Omental fat pad (tissue), 4 donors: ENCODE data around the gene WDCP. TPM values are rescaled to one million over a fixed set of nuclear protein-coding genes. Genes with fewer than 3 reads are reported as not detected.
A peak's percentile ranks its signal among the peaks of the same experiment; 100 is the strongest.
"Not testable (repeated sequence)": the region's sequence is repeated elsewhere in the genome, so short reads cannot be mapped to it uniquely, and the experiment has no call there.

Experiments
- ATAC-seq: fragments of 150-250 bp; one replicate; pipeline ENCODE4 v1.9.1; 2016; ENCODE audit warnings: mild to moderate bottlenecking, moderate library complexity; ENCODE audit not compliant: low FRiP score
- DNase-seq: peaks from one replicate; pipeline ENCODE4 v3.0.0-alpha.2; 2019; ENCODE audit warnings: low spot score
- CTCF ChIP-seq, 3 donors: fragments of 450-650 bp; IDR thresholded peaks; one replicate each; pipeline ENCODE4 v1.5.1; 2016 to 2017; ENCODE audit warnings: antibody characterized with exemption in 3 of 3, mild to moderate bottlenecking in 3 of 3, moderate library complexity in 2 of 3
- total RNA-seq, 4 donors: library from RNA; depleted of rRNA; stranded (reverse); fragments of >200 nt; gene quantifications; one replicate each; pipeline ENCODE4 v1.1.0, GENCODE V29; 2016

The WDCP gene, protein sequence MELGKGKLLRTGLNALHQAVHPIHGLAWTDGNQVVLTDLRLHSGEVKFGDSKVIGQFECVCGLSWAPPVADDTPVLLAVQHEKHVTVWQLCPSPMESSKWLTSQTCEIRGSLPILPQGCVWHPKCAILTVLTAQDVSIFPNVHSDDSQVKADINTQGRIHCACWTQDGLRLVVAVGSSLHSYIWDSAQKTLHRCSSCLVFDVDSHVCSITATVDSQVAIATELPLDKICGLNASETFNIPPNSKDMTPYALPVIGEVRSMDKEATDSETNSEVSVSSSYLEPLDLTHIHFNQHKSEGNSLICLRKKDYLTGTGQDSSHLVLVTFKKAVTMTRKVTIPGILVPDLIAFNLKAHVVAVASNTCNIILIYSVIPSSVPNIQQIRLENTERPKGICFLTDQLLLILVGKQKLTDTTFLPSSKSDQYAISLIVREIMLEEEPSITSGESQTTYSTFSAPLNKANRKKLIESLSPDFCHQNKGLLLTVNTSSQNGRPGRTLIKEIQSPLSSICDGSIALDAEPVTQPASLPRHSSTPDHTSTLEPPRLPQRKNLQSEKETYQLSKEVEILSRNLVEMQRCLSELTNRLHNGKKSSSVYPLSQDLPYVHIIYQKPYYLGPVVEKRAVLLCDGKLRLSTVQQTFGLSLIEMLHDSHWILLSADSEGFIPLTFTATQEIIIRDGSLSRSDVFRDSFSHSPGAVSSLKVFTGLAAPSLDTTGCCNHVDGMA
- 1 to 10 TPM; 3.7 to 7.2 (median 4.1) TPM for total RNA-seq

DNA sequence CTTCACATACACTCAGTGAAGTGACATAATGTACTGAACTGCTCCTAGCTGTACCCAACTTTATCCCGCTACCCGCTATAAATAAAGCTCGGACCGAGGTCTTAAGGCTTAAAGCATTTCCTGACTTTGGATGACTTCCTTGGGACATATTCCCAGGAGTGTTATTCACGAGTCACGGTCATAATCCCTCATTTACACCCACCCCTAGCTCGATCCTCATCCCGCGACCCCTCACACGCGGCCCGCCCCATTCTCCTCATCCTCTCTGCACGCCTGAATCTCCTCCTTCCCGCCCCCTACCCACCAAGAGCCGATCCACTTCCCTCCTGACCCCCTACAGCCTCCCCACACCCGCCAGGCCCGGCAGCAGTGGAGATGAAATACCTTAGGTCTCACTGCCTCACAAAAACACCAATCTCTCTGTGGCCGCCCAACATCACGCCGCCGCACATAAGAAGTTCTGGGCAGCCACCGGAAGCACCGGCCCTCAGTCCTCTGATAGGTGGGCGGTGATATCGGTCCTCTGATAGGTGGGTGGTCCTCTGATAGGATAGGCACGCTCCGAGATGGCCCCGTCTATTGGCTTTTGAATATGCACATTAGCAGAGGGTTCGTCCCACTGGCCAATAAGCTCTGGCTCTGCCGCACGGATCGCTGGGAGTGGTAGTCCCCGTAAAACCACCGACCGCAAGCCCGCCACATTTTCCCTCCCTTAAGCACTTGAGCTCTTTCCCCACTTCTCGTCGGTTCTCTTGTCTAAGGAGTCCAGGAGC lies at the start of gene WDCP:
WDCP (minus strand) TSS at position 462 of the 773 bp plus-strand sequence. CDS start 7,897 bp downstream, outside the sequence.
- TF ChIP-seq CTCF (IDR thresholded peaks at IDR 0.05), result no peak
- DNase-seq, result peak; percentile 83
- ATAC-seq, result peak; percentile 99

- DNase-seq, ATAC-seq: not testable (repeated sequence)
Measured at GRCh38 chr2:24095171-24095677, 48.0 kb upstream of the WDCP start.

- DNase-seq, ATAC-seq: not testable (repeated sequence)
Measured at GRCh38 chr2:24093270-24093669, 46.1 kb upstream of the WDCP start.

GRCh38 chr2:24088821-24089359 lies 41.7 kb upstream of the WDCP start:
- ATAC-seq (no peak), DNase-seq (no peak)
- TF ChIP-seq CTCF (IDR thresholded peaks at IDR 0.05), result no peak

- no peak for TF ChIP-seq CTCF (IDR thresholded peaks at IDR 0.05)
- ATAC-seq (no peak), DNase-seq (no peak)
Measured at GRCh38 chr2:24087032-24087431, 39.8 kb upstream of the WDCP start.

DNA sequence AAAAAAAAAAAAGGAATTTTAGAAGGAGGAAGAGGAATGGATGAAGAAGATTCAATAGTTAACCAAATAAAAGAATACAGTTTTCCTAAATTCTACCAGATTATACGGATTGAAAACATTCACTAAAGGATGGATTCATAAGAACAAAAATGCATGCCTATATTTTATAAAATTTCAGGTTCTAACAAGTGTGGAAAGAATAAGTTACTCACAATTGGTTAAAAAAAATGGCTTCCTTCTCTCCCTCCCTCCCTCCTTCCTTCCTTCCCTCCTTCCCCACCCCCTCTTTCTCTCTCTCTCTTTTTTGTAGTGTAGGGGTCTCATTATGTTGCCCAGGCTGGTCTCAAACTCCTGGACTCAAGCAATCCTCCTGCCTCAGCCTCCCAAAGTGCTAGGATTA lies 39.0 kb upstream of the WDCP start:
- no peak for DNase-seq
- no peak for ATAC-seq
- TF ChIP-seq CTCF (IDR thresholded peaks at IDR 0.05), result no peak

DNA sequence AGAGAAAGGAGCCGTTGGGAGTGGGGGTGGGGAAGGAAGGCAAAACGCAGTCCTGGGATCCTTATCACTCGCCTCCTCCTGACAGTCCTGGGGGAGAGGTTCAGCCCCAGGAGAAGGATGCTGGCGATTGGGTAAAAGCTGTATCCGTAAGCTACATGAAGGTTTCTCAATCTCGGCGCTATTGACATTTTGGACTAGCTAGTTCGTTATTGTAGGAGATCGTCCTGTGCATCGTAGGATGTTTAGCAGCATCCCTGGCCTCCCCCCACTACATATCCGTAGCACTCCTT lies 38.0 kb upstream of the WDCP start:
- ATAC-seq (no peak), DNase-seq (no peak)
- TF ChIP-seq CTCF (IDR thresholded peaks at IDR 0.05), result no peak
